SKM-1 (cell line): ENCODE results near the gene MTOR.
A peak's percentile ranks its signal among the peaks of the same experiment; 100 is the strongest.
"Not testable (repeated sequence)": the region's sequence is repeated elsewhere in the genome, so short reads cannot be mapped to it uniquely, and the experiment has no call there.

Experiments used
- DNase-seq: peaks from one replicate; lab custom pipeline; 2025; ENCODE audit not compliant: unreplicated experiment; lab: John Stamatoyannopoulos, UW

Gene MTOR

GRCh38 chr1:11124965-11125364 is 137.4 kb downstream of the MTOR start:
- no peak for DNase-seq

GRCh38 chr1:11116318-11116717 is 146.0 kb downstream of the MTOR start:
- no peak for DNase-seq

- DNase-seq: no peak
These were observed 147.4 kb downstream of the MTOR start for GRCh38 chr1:11114966-11115365.

- DNase-seq: no peak
These were observed 153.1 kb downstream of the MTOR start for GRCh38 chr1:11109047-11109760.

GRCh38 chr1:11107599-11107998 is 154.8 kb downstream of the MTOR start:
- DNase-seq: no peak

- DNase-seq: no peak
These were observed 156.8 kb downstream of the MTOR start for GRCh38 chr1:11105586-11105985.

- DNase-seq: no peak
These were observed 161.0 kb downstream of the MTOR start for GRCh38 chr1:11101347-11101746.

- DNase-seq: not testable (repeated sequence)
These were observed 161.5 kb downstream of the MTOR start for GRCh38 chr1:11100806-11101205.

- DNase-seq: no peak
These were observed 162.2 kb downstream of the MTOR start for GRCh38 chr1:11100149-11100493.

GRCh38 chr1:11099310-11100148 is 162.8 kb downstream of the MTOR start, which contains the start of gene EXOSC10:
TSS of gene EXOSC10 (minus strand) at chr1:11099869. CDS start at chr1:11099831, 38 bp downstream.
- peak; percentile 84 for DNase-seq

- DNase-seq: no peak
These were observed 163.4 kb downstream of the MTOR start for GRCh38 chr1:11098931-11099309.

GRCh38 chr1:11083784-11084183 is 178.6 kb downstream of the MTOR start:
- DNase-seq: not testable (repeated sequence)

- no peak for DNase-seq
These were observed 181.4 kb downstream of the MTOR start for GRCh38 chr1:11080931-11081330.

- DNase-seq: no peak
These were observed 183.7 kb downstream of the MTOR start for GRCh38 chr1:11078631-11079030.

GRCh38 chr1:11073398-11073797 is 189.0 kb downstream of the MTOR start:
- not testable (repeated sequence) for DNase-seq

- DNase-seq: no peak
These were observed 190.0 kb downstream of the MTOR start for GRCh38 chr1:11072216-11072917.

- DNase-seq: no peak
These were observed 190.7 kb downstream of the MTOR start for GRCh38 chr1:11071463-11072215.

- DNase-seq: no peak
These were observed 191.5 kb downstream of the MTOR start for GRCh38 chr1:11070876-11071275.

- no peak for DNase-seq
These were observed 193.5 kb downstream of the MTOR start for GRCh38 chr1:11068600-11069473.
